OCI-LY3 (cell line): ENCODE data around the gene TNFRSF21.

Experiments
- EZH2phosphoT487 ChIP-seq: fragments of 200-600 bp; shearing (Covaris generic); IDR thresholded peaks from 2 replicates; pipeline ENCODE4 v1.6.1; 2018; ENCODE audit warnings: antibody characterized with exemption, mixed run types, low read depth
- TF ChIP-seq, protein P1 (sequence below): fragments of 200-600, 300-600 bp; sonication (generic); IDR thresholded peaks from 2 replicates; pipeline ENCODE4 v1.5.1; 2014; ENCODE audit warnings: antibody characterized with exemption, low read length, low read depth

DNA sequence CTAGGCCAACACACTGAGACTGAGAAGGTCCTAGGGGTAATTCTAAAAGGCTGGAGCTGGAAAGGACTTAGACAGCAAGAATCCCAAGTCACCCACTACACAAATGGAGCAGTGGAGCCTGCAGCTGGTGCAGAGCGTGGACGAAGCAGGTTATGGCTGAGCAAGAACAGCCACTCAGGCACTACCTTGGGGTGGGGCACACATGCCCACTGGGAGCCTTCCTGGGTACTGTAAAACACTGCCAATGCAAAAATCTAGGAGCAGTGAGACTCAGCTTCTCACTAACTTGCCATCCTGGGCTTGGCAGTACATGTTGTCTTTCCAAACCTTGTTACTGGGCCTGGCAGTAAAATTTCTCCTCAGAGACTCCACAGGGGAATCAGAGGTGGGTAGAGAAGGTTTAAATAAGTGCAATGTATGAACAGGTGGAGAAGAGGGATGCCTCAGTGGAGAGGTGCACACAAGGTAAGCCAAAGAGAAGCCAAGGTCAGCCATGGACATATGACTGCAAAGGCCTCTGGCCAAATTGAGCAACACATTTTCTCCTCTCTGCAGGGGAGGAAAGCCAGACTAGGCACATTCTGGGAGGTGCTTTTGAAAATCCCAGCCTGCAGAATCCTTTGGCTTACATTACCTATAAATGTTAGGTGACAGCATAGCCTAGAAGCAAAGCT lies 105.6 kb downstream of the TNFRSF21 start:
- TF ChIP-seq, protein P1, sequence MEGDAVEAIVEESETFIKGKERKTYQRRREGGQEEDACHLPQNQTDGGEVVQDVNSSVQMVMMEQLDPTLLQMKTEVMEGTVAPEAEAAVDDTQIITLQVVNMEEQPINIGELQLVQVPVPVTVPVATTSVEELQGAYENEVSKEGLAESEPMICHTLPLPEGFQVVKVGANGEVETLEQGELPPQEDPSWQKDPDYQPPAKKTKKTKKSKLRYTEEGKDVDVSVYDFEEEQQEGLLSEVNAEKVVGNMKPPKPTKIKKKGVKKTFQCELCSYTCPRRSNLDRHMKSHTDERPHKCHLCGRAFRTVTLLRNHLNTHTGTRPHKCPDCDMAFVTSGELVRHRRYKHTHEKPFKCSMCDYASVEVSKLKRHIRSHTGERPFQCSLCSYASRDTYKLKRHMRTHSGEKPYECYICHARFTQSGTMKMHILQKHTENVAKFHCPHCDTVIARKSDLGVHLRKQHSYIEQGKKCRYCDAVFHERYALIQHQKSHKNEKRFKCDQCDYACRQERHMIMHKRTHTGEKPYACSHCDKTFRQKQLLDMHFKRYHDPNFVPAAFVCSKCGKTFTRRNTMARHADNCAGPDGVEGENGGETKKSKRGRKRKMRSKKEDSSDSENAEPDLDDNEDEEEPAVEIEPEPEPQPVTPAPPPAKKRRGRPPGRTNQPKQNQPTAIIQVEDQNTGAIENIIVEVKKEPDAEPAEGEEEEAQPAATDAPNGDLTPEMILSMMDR, result no peak
- no peak for TF ChIP-seq EZH2phosphoT487
